Neural crest cell (in vitro differentiated cells): ENCODE measurements around the gene FAM171A2. TPM values are rescaled to one million over a fixed set of nuclear protein-coding genes. Genes with fewer than 3 reads are reported as not detected.

Experiments used
- DNase-seq: peaks from one replicate; pipeline ENCODE4 v3.0.0; 2021; ENCODE audit warnings: low read depth, mixed read lengths, low spot score
- H3K27ac Mint-ChIP-seq: one replicate; pipeline ENCODE4 v1.8.0; 2021; ENCODE audit warnings: mild to moderate bottlenecking, mixed read lengths; ENCODE audit not compliant: unreplicated experiment
- H3K27me3 Mint-ChIP-seq: 2 replicates; pipeline ENCODE4 v1.8.0; 2021; ENCODE audit warnings: low read depth, mild to moderate bottlenecking, mixed read lengths
- H3K36me3 Mint-ChIP-seq: 2 replicates; pipeline ENCODE4 v1.8.0; 2021; ENCODE audit warnings: low read depth, mild to moderate bottlenecking, mixed read lengths
- H3K4me1 Mint-ChIP-seq: 2 replicates; pipeline ENCODE4 v1.8.0; 2021; ENCODE audit warnings: mixed read lengths
- H3K4me3 Mint-ChIP-seq: one replicate; pipeline ENCODE4 v1.8.0; 2021; ENCODE audit warnings: mild to moderate bottlenecking, mixed read lengths
- H3K9me3 Mint-ChIP-seq: 2 replicates; pipeline ENCODE4 v1.8.0; 2021; ENCODE audit warnings: mixed read lengths
- total RNA-seq: library from RNA; stranded (reverse); gene quantifications from 2 replicates; pipeline ENCODE4 v1.2.1, GENCODE V29; 2021
- TF ChIP-seq, protein P1 (sequence below): fragments of 200-600 bp; sonication (generic); conservative IDR thresholded peaks from 2 replicates; pipeline ENCODE4 v1.5.0; 2021; ENCODE audit warnings: antibody characterized with exemption, mild to moderate bottlenecking

The FAM171A2 gene
- total RNA-seq, 1 donor from 2014 or later, result 51.9 TPM

DNA sequence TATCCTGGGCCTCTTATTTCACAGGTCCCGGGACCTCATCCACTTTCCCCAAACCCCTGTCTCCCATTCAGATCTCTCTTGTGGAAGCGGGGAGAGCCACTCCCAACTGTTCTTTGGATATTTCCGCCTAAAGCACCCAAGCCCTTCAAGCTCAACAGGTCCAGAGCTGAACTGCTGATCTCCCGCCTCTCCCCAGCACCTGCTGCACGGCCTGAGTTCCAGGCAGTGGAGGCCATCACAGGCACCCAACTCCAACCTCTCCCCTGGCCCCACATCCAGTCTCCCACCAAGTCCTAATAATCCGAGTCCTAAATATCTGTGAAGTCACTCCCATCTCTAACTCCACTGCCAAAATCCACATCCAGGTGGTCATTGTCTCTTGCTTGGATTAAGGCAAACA is 19.3 kb upstream of the FAM171A2 start:
- Mint-ChIP-seq H3K4me1 (peaks cover 20% of the 10 kb centered on the region), H3K36me3 (no peaks in the 10 kb centered on the region), H3K27ac (no peak overlapping the region), H3K27me3 (peaks cover 46% of the 10 kb centered on the region), H3K9me3 (no peaks in the 10 kb centered on the region), H3K4me3 (no peak overlapping the region)
- DNase-seq, result no peak
- TF ChIP-seq, protein P1, sequence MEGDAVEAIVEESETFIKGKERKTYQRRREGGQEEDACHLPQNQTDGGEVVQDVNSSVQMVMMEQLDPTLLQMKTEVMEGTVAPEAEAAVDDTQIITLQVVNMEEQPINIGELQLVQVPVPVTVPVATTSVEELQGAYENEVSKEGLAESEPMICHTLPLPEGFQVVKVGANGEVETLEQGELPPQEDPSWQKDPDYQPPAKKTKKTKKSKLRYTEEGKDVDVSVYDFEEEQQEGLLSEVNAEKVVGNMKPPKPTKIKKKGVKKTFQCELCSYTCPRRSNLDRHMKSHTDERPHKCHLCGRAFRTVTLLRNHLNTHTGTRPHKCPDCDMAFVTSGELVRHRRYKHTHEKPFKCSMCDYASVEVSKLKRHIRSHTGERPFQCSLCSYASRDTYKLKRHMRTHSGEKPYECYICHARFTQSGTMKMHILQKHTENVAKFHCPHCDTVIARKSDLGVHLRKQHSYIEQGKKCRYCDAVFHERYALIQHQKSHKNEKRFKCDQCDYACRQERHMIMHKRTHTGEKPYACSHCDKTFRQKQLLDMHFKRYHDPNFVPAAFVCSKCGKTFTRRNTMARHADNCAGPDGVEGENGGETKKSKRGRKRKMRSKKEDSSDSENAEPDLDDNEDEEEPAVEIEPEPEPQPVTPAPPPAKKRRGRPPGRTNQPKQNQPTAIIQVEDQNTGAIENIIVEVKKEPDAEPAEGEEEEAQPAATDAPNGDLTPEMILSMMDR, result no peak

GRCh38 chr17:44381810-44382305 is 18.2 kb upstream of the FAM171A2 start:
- TF ChIP-seq, protein P1, result no peak
- Mint-ChIP-seq H3K27ac (no peak overlapping the region), H3K27me3 (peaks cover 44% of the 10 kb centered on the region), H3K4me1 (peaks cover 20% of the 10 kb centered on the region), H3K4me3 (no peak overlapping the region), H3K36me3 (no peaks in the 10 kb centered on the region), H3K9me3 (no peaks in the 10 kb centered on the region)
- no peak for DNase-seq

GRCh38 chr17:44380767-44381166 is 17.1 kb upstream of the FAM171A2 start:
- TF ChIP-seq, protein P1, result no peak
- Mint-ChIP-seq H3K9me3 (no peaks in the 10 kb centered on the region), H3K27me3 (peaks cover 38% of the 10 kb centered on the region), H3K36me3 (no peaks in the 10 kb centered on the region), H3K4me1 (peaks cover 15% of the 10 kb centered on the region), H3K4me3 (no peak overlapping the region), H3K27ac (no peak overlapping the region)
- DNase-seq, result no peak

GRCh38 chr17:44379887-44380286 is 16.2 kb upstream of the FAM171A2 start:
- Mint-ChIP-seq H3K27me3 (peaks cover 35% of the 10 kb centered on the region), H3K27ac (no peak overlapping the region), H3K4me1 (peaks cover 13% of the 10 kb centered on the region), H3K4me3 (no peak overlapping the region), H3K9me3 (no peaks in the 10 kb centered on the region), H3K36me3 (no peaks in the 10 kb centered on the region)
- DNase-seq, result no peak
- TF ChIP-seq, protein P1, result no peak

- Mint-ChIP-seq H3K4me1 (peaks cover 5% of the 10 kb centered on the region), H3K36me3 (no peaks in the 10 kb centered on the region), H3K9me3 (no peaks in the 10 kb centered on the region), H3K27me3 (peaks cover 19% of the 10 kb centered on the region), H3K27ac (no peak overlapping the region), H3K4me3 (peak overlapping the region; percentile 24)
- TF ChIP-seq, protein P1, result no peak
- no peak for DNase-seq
Observed at GRCh38 chr17:44378171-44378705, 14.6 kb upstream of the FAM171A2 start.
